ENCODE data around the gene SLC4A5.

- TF ChIP-seq EZH2 (IDR thresholded peaks at IDR 0.05; ENCODE audit: low read depth), result no peak
- TF ChIP-seq CTCF (conservative IDR thresholded peaks at IDR 0.05), result no peak
Observed at GRCh38 chr2:74368499-74368898, 25.3 kb upstream of the SLC4A5 start.
